ENCODE data around the gene ADGRV1.

The ADGRV1 gene

GRCh38 chr5:91154338-91154737 lies 595.7 kb downstream of the ADGRV1 start:
- no peak for DNase-seq

DNA sequence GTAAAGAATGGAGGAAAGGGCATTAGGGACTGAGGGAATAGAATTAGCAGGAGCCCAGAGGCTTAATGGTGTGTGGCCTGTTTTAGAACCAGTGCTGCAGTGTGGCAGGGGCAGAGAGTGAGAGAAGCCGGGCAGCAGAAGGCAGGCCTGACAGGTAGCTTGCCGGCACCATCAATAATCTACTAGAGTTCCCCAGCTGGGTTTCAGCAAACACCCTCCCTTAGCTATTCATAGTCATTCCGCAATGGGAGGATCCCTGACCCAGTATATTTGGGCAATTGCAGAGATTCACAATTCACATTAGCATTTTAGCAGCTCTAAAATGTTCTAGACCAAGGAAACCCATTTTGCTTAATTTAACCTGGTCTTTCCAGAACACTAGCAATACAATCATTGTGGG lies 596.7 kb downstream of the ADGRV1 start:
- no peak for DNase-seq

GRCh38 chr5:91156242-91156641 lies 597.6 kb downstream of the ADGRV1 start:
- no peak for DNase-seq

GRCh38 chr5:91158011-91158410 lies 599.4 kb downstream of the ADGRV1 start:
- DNase-seq, result no peak

- no peak for DNase-seq
Observed at GRCh38 chr5:91159647-91160046, 601.0 kb downstream of the ADGRV1 start.

DNA sequence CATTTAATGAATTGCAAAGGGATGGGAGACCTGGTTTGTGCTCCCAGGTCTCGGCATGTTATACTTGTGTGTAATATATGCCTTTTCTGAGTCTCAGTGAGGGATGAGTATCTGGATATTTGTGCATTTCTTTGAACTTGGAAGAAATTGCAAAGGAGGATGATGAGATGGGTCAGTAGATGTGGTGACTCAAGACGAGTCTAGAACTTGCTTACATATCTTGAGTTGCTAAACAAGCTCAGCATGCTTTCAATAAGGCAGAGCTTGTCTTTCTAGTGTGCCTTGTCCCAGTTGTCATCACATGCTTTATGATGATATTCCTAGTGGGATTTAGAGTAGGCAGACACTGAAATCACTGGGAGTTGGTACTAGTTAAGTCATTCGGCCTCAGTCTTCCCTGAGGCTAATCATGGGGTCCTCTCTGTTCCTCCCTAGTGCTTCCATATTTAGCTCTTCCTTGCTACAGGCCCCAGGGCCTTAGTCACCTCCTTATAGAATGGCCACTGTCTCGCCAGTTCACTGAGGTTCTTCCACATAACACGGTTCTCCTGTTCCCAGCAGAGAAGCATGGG lies 602.2 kb downstream of the ADGRV1 start:
- no peak for DNase-seq

- peak; percentile 26 for DNase-seq
Observed at GRCh38 chr5:91162534-91163381, 604.2 kb downstream of the ADGRV1 start.

- no peak for DNase-seq
Observed at GRCh38 chr5:91164424-91164823, 605.8 kb downstream of the ADGRV1 start.

- DNase-seq, result no peak
Observed at GRCh38 chr5:91166059-91166807, 607.6 kb downstream of the ADGRV1 start.

DNA sequence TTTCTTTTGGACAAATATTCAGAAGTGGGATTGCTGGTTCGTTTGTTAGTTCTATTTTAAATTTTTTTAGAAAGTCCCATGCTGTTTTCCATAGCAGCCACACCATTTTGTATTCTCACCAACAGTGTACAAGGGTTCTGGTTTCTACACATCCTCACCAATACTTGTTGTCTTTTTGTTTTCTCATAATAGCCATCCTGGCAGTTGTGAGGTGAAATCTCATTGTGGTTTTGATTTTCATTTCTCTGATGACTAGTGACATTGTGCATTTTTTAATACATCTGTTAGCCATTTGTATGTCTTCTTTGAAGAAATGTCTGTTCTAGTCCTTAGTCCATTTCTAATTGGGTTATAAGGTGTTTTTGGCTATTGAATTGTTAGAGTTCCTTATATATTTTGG lies 610.3 kb downstream of the ADGRV1 start:
- no peak for DNase-seq

- DNase-seq, result no peak
Observed at GRCh38 chr5:91170266-91170665, 611.7 kb downstream of the ADGRV1 start.

DNA sequence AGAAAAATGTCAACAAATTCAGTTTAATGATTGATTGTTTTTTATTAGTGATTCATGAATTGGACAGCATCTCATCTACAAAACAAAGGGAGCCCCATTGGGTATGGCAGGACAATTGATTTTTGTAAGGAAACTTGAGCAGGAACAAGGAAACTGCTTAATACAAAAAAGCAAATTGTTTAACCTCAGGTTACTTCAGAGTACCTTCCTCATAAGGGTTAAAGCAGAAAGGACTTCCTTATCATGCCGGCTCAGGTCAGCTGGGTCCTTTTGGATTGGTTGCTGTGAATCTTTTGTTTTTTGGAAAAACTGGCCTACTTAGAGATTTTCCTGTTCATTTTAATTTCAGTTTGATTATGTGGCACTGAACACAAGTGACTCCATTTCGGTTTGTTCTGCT lies 612.7 kb downstream of the ADGRV1 start:
- DNase-seq, result no peak

GRCh38 chr5:91174396-91174795 lies 615.8 kb downstream of the ADGRV1 start:
- DNase-seq, result no peak

DNA sequence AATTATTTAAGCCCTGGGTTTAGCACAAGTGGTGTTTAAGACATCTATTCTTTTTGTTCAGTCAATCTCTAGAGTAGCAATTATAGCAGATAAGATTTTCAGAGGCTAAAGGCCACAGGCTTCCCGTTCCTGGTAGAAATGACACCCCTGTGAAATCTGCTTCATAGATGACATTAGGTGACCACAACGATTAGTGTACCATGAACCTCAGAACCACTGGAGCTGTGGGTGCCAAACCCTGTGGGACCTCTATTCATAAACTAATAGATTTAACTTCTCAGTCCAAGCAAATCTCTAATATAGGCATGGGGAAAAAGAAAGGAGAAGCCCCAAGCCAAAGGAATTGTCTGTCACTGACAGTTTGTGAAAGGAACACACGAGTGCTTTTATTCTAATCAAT lies 617.1 kb downstream of the ADGRV1 start:
- DNase-seq, result no peak

- DNase-seq, result no peak
Observed at GRCh38 chr5:91176288-91177016, 617.9 kb downstream of the ADGRV1 start.

DNA sequence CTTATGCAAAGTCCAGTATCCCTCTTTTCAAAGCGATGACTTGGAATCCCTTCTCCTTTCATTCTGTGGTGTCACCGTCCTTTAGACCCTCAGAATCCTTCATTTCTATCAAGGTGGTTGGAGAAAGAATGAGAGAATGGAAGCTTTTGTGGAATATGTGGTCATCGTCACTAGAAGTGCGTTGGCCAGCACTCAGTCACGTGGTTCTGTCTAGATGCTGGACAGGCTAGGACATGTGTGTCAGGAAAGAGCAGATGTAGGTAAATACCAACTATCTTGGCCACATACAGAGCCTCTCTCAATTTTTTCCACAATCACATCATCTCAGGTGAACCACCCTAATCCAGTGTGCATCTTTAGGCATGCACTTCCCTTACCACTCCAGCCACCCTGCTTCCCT lies 618.5 kb downstream of the ADGRV1 start:
- no peak for DNase-seq

DNA sequence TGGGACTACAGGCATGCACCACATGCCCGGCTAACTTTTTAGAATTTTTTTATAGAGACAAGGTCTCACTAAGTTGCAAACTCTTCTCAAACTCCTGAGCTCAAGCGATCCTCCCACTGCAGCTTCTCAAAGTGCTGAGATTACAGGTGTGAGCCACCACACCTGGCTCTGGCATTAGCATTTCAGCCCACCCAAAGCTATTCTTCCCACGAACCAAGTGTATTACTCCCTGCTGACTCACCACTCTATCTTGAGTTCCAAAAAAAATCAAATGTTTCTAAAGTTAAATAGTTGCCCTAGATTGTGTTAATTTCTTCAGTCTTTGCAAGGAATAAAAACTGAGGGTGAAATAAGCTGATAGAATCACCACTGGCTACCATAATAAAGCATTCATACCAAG lies 619.0 kb downstream of the ADGRV1 start:
- DNase-seq, result no peak

DNA sequence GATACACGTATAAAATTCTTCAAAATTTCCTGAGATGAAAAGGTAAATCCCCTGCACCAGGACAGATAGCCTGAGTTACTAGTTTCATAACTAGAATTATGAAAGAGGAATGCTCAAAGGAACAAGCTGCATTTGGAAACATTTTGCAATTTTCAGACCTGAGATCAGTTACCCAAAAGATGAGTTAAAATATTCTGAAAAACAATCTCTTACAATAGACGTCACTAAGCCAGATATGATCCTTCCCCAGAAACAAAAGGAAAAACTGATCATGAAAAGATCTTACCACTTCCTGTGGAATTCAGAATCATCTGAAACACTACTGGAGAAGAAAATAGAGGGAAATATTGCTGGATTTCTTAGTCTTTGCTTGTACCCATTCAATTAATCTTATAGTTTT lies 619.9 kb downstream of the ADGRV1 start:
- DNase-seq, result no peak

GRCh38 chr5:91179018-91179417 lies 620.4 kb downstream of the ADGRV1 start:
- no peak for DNase-seq

DNA sequence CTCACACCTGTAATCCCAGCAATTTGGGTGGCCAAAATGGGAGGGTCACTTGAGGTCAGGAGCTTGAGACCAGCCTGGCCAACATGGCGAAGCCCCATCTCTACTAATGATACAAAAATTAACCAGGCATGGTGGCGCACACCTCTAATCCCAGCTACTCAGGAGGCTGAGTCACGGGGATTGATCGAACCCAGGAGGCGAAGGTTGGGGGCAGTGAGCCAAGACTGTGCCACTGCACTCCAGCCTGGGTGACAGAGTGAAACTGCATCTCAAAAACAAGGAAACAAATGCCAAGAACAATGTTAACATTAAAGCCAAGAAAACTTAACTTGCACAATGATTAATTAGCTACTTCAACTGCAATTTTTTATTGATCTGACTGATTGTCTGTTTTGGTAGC lies 621.9 kb downstream of the ADGRV1 start:
- no peak for DNase-seq

DNA sequence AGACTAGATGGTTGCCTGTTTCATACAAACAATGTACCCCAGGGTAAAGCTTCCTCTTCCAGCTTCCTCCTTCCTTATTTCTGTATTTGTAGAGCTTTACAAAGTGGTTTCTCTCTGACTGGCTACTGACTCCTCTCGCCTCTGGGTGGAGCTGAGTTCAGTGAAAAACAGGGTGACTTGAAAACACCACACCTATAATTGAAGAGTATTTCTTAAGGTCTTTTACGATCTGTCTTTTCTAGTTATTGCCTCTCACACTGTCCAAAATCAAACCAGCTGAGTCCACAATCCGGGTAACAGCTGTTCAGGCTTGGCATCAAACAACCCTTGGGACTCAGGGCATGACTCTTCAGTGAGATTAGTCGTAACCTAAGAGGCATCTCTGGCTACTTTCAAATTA lies 624.2 kb downstream of the ADGRV1 start:
- DNase-seq, result no peak

GRCh38 chr5:91183743-91184142 lies 625.1 kb downstream of the ADGRV1 start:
- DNase-seq, result no peak

- DNase-seq, result no peak
Observed at GRCh38 chr5:91186101-91186500, 627.5 kb downstream of the ADGRV1 start.
